Hematopoietic multipotent progenitor cell treated with erythropoietin and hydrocortisone succinate and interleukin-3 and kit ligand, for 17 days (in vitro differentiated cells): ENCODE measurements around the gene HDAC11.

Experiments used
- DNase-seq: peaks from one replicate; pipeline ENCODE4 v3.0.0-alpha.2; 2015; ENCODE audit warnings: low spot score

HDAC11 gene

GRCh38 chr3:13525827-13526625 is 45.9 kb downstream of the HDAC11 start:
- no peak for DNase-seq

GRCh38 chr3:13526626-13526949 is 46.5 kb downstream of the HDAC11 start:
- no peak for DNase-seq

GRCh38 chr3:13528217-13528867 is 48.2 kb downstream of the HDAC11 start:
- DNase-seq = no peak

- no peak for DNase-seq
These were observed 49.3 kb downstream of the HDAC11 start for GRCh38 chr3:13529196-13530112.

GRCh38 chr3:13530241-13531009 is 50.3 kb downstream of the HDAC11 start:
- DNase-seq = no peak

GRCh38 chr3:13532085-13532484 is 52.0 kb downstream of the HDAC11 start:
- DNase-seq = no peak

- DNase-seq = no peak
These were observed 52.5 kb downstream of the HDAC11 start for GRCh38 chr3:13532631-13533030.

GRCh38 chr3:13533885-13534301 is 53.8 kb downstream of the HDAC11 start:
- DNase-seq = no peak

- DNase-seq = no peak
These were observed 55.4 kb downstream of the HDAC11 start for GRCh38 chr3:13535526-13535875.

GRCh38 chr3:13535905-13536304 is 55.8 kb downstream of the HDAC11 start:
- DNase-seq = no peak

GRCh38 chr3:13536432-13536831 is 56.3 kb downstream of the HDAC11 start:
- no peak for DNase-seq

GRCh38 chr3:13536832-13537231 is 56.7 kb downstream of the HDAC11 start:
- DNase-seq = no peak

- no peak for DNase-seq
These were observed 57.3 kb downstream of the HDAC11 start for GRCh38 chr3:13537244-13537908.

- no peak for DNase-seq
These were observed 57.8 kb downstream of the HDAC11 start for GRCh38 chr3:13537909-13538296.

GRCh38 chr3:13538520-13539291 is 58.6 kb downstream of the HDAC11 start:
- no peak for DNase-seq

- no peak for DNase-seq
These were observed 59.2 kb downstream of the HDAC11 start for GRCh38 chr3:13539292-13539638.

GRCh38 chr3:13539671-13540070 is 59.6 kb downstream of the HDAC11 start:
- no peak for DNase-seq

GRCh38 chr3:13540297-13540995 is 60.3 kb downstream of the HDAC11 start:
- no peak for DNase-seq

GRCh38 chr3:13541691-13542090 is 61.6 kb downstream of the HDAC11 start:
- DNase-seq = no peak

- DNase-seq = no peak
These were observed 62.0 kb downstream of the HDAC11 start for GRCh38 chr3:13542142-13542541.
